ENCODE results near the gene CD244.

- TF ChIP-seq POLR2A (IDR thresholded peaks at IDR 0.05): no peak
- no peak for TF ChIP-seq CTCF (IDR thresholded peaks at IDR 0.05)
Measured at GRCh38 chr1:160797271-160797709, 65.4 kb downstream of the CD244 start.
